HepG2 (cell line): ENCODE results near the gene OR2S2.

Experiments used
- HDAC6 ChIP-seq: fragments of 200-600 bp; sonication (generic); IDR thresholded peaks from 2 replicates; pipeline ENCODE4 v1.7.0; 2017; ENCODE audit warnings: mild to moderate bottlenecking, antibody characterized with exemption, low read length, low read depth
- ZNF644 ChIP-seq: IDR thresholded peaks from 2 replicates; pipeline ENCODE4 v1.6.1; 2016; ENCODE audit warnings: low read depth
- TF ChIP-seq, protein P1 (sequence below): sonication (generic); formaldehyde crosslinking; IDR thresholded peaks from 2 replicates; pipeline ENCODE4 v1.5.1; 2020; ENCODE audit warnings: missing genetic modification reagents, mild to moderate bottlenecking, borderline replicate concordance

DNA sequence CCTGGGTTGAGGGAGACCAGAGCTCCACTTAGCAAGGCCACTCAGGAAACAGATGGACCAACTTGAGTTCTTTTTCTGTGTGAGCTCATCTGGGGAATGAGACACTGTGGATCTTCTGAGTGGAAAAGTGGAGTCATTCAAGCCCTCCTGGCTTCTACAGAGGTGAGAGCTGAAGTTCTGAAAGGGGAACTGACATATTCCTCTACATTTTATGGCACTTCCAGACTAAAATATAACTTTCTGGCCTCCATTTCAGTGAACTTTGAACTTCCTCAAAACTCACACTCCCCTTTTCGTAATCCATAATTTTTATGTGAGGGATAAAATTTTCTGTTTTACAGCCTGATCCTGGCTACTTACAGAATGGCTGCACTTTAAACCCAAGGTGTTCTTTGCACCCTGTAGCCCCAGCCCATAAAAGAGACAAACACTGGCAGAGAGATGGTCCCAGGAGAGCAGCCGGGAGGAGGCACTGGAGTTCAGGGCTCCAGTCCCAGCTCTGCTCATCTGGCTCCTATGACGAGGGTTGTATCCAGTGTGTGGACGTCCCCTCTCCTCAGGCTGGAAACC lies 37.8 kb downstream of the OR2S2 start:
- no peak for TF ChIP-seq HDAC6
- TF ChIP-seq ZNF644 (CRISPR knock-in tag) = no peak
- TF ChIP-seq, protein P1, sequence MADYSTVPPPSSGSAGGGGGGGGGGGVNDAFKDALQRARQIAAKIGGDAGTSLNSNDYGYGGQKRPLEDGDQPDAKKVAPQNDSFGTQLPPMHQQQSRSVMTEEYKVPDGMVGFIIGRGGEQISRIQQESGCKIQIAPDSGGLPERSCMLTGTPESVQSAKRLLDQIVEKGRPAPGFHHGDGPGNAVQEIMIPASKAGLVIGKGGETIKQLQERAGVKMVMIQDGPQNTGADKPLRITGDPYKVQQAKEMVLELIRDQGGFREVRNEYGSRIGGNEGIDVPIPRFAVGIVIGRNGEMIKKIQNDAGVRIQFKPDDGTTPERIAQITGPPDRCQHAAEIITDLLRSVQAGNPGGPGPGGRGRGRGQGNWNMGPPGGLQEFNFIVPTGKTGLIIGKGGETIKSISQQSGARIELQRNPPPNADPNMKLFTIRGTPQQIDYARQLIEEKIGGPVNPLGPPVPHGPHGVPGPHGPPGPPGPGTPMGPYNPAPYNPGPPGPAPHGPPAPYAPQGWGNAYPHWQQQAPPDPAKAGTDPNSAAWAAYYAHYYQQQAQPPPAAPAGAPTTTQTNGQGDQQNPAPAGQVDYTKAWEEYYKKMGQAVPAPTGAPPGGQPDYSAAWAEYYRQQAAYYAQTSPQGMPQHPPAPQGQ (CRISPR knock-in tag) = no peak
